HepG2 (cell line): ENCODE data around the gene MRPL10. TPM values are rescaled to one million over a fixed set of nuclear protein-coding genes. Genes with fewer than 3 reads are reported as not detected.

Experiments used
- BCL3 ChIP-seq: sonication (generic); formaldehyde crosslinking; IDR thresholded peaks from 2 replicates; pipeline ENCODE4 v1.5.1; 2020; ENCODE audit warnings: mild to moderate bottlenecking, missing genetic modification reagents, moderate library complexity
- CC2D1A ChIP-seq: sonication (generic); formaldehyde crosslinking; IDR thresholded peaks from 2 replicates; pipeline ENCODE4 v1.8.1; 2023; ENCODE audit warnings: mild to moderate bottlenecking, missing genetic modification reagents
- DRAP1 ChIP-seq: IDR thresholded peaks from 2 replicates; pipeline ENCODE4 v1.6.1; 2016; ENCODE audit warnings: missing genetic modification reagents, missing compliant biosample characterization
- KLF12 ChIP-seq: sonication (generic); formaldehyde crosslinking; IDR thresholded peaks from 2 replicates; pipeline ENCODE4 v1.4.0; 2020; ENCODE audit warnings: missing genetic modification reagents, borderline replicate concordance
- MTERF4 ChIP-seq: sonication (generic); formaldehyde crosslinking; IDR thresholded peaks from 2 replicates; pipeline ENCODE4 v1.8.0; 2023; ENCODE audit warnings: mild to moderate bottlenecking, missing genetic modification reagents
- NR2C2 ChIP-seq: sonication (generic); formaldehyde crosslinking; IDR thresholded peaks from 2 replicates; pipeline ENCODE4 v1.4.0; 2020; ENCODE audit warnings: missing genetic modification reagents, mild to moderate bottlenecking, moderate library complexity, borderline replicate concordance
- SMYD3 ChIP-seq: sonication (generic); formaldehyde crosslinking; IDR thresholded peaks from 2 replicates; pipeline ENCODE4 v1.8.1; 2023; ENCODE audit warnings: mild to moderate bottlenecking, missing genetic modification reagents
- TEAD2 ChIP-seq: sonication (generic); formaldehyde crosslinking; IDR thresholded peaks from 2 replicates; pipeline ENCODE4 v1.9.0; 2021; ENCODE audit warnings: missing genetic modification reagents
- XRCC5 ChIP-seq: fragments of 200-400 bp; formaldehyde crosslinking; optimal IDR thresholded peaks from 2 replicates; pipeline ENCODE3; 2017; ENCODE audit warnings: mild to moderate bottlenecking, low read length
- ZBTB2 ChIP-seq: sonication (generic); formaldehyde crosslinking; IDR thresholded peaks from 2 replicates; pipeline ENCODE4 v1.8.0; 2022; ENCODE audit warnings: low read depth, missing genetic modification reagents
- ZMYM4 ChIP-seq: sonication (generic); formaldehyde crosslinking; IDR thresholded peaks from 2 replicates; pipeline ENCODE4 v1.8.1; 2023; ENCODE audit warnings: mild to moderate bottlenecking, missing genetic modification reagents
- ZNF121 ChIP-seq: sonication (generic); formaldehyde crosslinking; IDR thresholded peaks from 2 replicates; pipeline ENCODE4 v1.5.0; 2020; ENCODE audit warnings: mild to moderate bottlenecking, missing genetic modification reagents
- ZNF20 ChIP-seq: sonication (generic); formaldehyde crosslinking; IDR thresholded peaks from 2 replicates; pipeline ENCODE4 v1.4.0; 2020; ENCODE audit warnings: mild to moderate bottlenecking, moderate library complexity, missing genetic modification reagents
- ZNF337 ChIP-seq: sonication (generic); formaldehyde crosslinking; IDR thresholded peaks from 2 replicates; pipeline ENCODE4 v1.5.1; 2020; ENCODE audit warnings: missing genetic modification reagents, low read depth, mild to moderate bottlenecking, borderline replicate concordance
- ZNF460 ChIP-seq: sonication (generic); formaldehyde crosslinking; IDR thresholded peaks from 2 replicates; pipeline ENCODE4 v1.5.1; 2020; ENCODE audit warnings: missing genetic modification reagents, mild to moderate bottlenecking, borderline replicate concordance
- ZNF552 ChIP-seq: sonication (generic); formaldehyde crosslinking; IDR thresholded peaks from 2 replicates; pipeline ENCODE4 v1.9.0; 2022; ENCODE audit warnings: missing genetic modification reagents, mild to moderate bottlenecking, borderline replicate concordance
- ZNF770 ChIP-seq: sonication (generic); formaldehyde crosslinking; IDR thresholded peaks from 2 replicates; pipeline ENCODE4 v1.5.0; 2020; ENCODE audit warnings: mild to moderate bottlenecking, missing genetic modification reagents
- polyA plus RNA-seq, 8 experiments: library from polyadenylated mRNA; depleted of rRNA in 3 of 8; stranded (reverse) in 7 of 8; unstranded in 1 of 8; fragments of >200 nt; fragmentation: Illumina TruSeq in 4 of 8; extraction: Trizol in 4 of 8; gene quantifications; 2 replicates each; pipeline versions ENCODE4 v1.2.1 to v1.2.3, GENCODE V29; 2011 to 2016; ENCODE audit warnings: low read depth in 4 of 8, missing spikeins in 1 of 8, mixed read lengths in 1 of 8; ENCODE audit not compliant: insufficient read depth in 1 of 8
- total RNA-seq, 5 experiments: library from RNA; depleted of rRNA; stranded (reverse); fragments of >200 nt; fragmentation: Illumina TruSeq; extraction: Trizol; gene quantifications; 2 replicates each; pipeline ENCODE4 v1.2.3, GENCODE V29; 2016; ENCODE audit warnings: low read depth in 1 of 5

MRPL10 gene
- total and polyA plus RNA-seq, 2 of the 13 experiments (the other 11 are each of a cell fraction or from before 2014, with no cell fraction given): 56.7 to 149 TPM

GRCh38 chr17:47821424-47822391 is 9.6 kb downstream of the MRPL10 start, which contains the start of gene OSBPL7 (continued):
- TF ChIP-seq MTERF4 (CRISPR knock-in tag) (peak; percentile 68; the same call in 1 of the 2 replicates), XRCC5 (peak; percentile 85), DRAP1 (CRISPR knock-in tag) (0 out of 2 replicates have a peak, but pooled peaks have one; percentile 64), ZNF770 (CRISPR knock-in tag) (no peak), ZNF552 (CRISPR knock-in tag) (no peak), BCL3 (peak; percentile 83; the same call in 1 of the 2 replicates), CC2D1A (no peak), ZNF121 (CRISPR knock-in tag) (no peak), ZNF337 (no peak), KLF12 (no peak), SMYD3 (no peak), ZNF460 (CRISPR knock-in tag) (peak; percentile 31; the same call in 1 of the 2 replicates), ZBTB2 (CRISPR knock-in tag) (no peak), NR2C2 (CRISPR knock-in tag) (peak; percentile 73; the same call in 1 of the 2 replicates), ZNF20 (CRISPR knock-in tag) (no peak), ZMYM4 (CRISPR knock-in tag) (peak; percentile 95), TEAD2 (CRISPR knock-in tag) (no peak)
